Esophagus mucosa (tissue), 1 donor: ENCODE measurements around the gene COPE. TPM values are rescaled to one million over a fixed set of nuclear protein-coding genes. Genes with fewer than 3 reads are reported as not detected.
A peak's percentile ranks its signal among the peaks of the same experiment; 100 is the strongest.

Experiments
- ATAC-seq: fragments of 200-7000 bp; cut with Tn5 transposase; one replicate; pipeline ENCODE4 v1.9.1; 2020
- total RNA-seq: library from RNA; stranded (reverse); gene quantifications from one replicate; pipeline ENCODE4 v1.2.4, GENCODE V29; 2023
- donor health status: DM: yes; HTN: yes; CAD: no.

COPE gene
- total RNA-seq, 1 donor from 2014 or later: 177 TPM

- no peak for ATAC-seq
These were observed 24.7 kb downstream of the COPE start for GRCh38 chr19:18894254-18895037.

GRCh38 chr19:18893587-18894253, 25.5 kb downstream of the COPE start:
- ATAC-seq: no peak

- ATAC-seq: no peak
These were observed 29.0 kb downstream of the COPE start for GRCh38 chr19:18889949-18890745.

- no peak for ATAC-seq
These were observed 32.2 kb downstream of the COPE start for GRCh38 chr19:18886972-18887371.

- no peak for ATAC-seq
These were observed 35.5 kb downstream of the COPE start for GRCh38 chr19:18883526-18884304.

GRCh38 chr19:18881491-18881890, 37.7 kb downstream of the COPE start:
- ATAC-seq: no peak

GRCh38 chr19:18879579-18880373, 39.4 kb downstream of the COPE start:
- ATAC-seq: peak; percentile 84

GRCh38 chr19:18878858-18879578, 40.2 kb downstream of the COPE start:
- ATAC-seq: no peak

GRCh38 chr19:18878058-18878797, 41.0 kb downstream of the COPE start:
- no peak for ATAC-seq

GRCh38 chr19:18876865-18877264, 42.3 kb downstream of the COPE start:
- no peak for ATAC-seq

- no peak for ATAC-seq
These were observed 43.5 kb downstream of the COPE start for GRCh38 chr19:18875726-18876125.

DNA sequence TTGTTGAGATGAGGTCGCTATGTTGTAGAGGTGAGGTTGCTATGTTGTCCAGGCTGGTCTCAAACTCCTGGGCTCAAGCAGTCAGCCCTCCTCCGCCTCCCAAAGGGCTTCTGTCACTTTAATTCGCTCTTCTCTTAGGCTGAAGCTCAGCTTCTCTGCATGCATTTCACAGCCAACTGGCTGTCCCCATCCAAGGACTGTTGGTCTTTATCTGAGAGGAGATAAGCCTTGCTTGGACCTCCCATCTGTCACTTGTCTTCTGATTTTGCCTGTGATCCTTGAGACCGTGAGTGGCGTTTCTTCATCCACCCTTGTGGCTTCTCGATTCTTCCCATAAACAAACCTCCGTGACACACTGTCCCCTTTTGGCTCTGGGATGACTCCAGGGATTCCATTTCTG, 47.6 kb downstream of the COPE start:
- ATAC-seq: no peak

DNA sequence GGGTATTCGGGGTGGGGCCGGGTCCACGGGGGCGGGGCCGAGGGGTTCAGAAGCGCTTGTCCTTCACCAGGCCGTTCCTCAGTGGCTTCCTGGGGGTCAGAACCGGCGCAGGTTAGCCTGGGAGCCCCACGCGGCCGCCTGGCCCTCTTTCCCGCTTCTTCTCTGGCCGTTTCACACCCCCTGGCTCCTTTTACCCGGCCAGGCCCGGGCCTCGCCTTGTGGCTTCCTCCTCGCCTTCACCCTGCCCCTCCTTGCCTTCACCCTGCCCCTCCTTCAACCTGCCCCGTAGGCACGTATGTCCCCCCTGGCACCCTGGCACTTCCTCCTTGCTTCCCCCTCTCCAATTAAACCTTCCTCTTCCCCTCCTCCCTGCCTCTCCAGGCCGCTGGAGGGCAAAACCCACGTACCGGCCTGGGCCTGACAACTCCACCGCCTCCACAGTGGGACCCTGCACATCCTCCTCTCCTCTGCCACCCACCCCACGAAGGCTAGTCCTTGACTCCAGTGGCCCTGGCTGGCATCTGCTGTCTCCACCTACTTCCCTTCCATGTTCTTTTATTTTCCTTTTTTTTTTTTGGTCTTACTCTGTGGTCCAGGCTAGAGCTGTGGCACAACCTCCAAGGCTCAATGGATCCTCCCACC, 48.5 kb downstream of the COPE start:
- ATAC-seq: no peak

DNA sequence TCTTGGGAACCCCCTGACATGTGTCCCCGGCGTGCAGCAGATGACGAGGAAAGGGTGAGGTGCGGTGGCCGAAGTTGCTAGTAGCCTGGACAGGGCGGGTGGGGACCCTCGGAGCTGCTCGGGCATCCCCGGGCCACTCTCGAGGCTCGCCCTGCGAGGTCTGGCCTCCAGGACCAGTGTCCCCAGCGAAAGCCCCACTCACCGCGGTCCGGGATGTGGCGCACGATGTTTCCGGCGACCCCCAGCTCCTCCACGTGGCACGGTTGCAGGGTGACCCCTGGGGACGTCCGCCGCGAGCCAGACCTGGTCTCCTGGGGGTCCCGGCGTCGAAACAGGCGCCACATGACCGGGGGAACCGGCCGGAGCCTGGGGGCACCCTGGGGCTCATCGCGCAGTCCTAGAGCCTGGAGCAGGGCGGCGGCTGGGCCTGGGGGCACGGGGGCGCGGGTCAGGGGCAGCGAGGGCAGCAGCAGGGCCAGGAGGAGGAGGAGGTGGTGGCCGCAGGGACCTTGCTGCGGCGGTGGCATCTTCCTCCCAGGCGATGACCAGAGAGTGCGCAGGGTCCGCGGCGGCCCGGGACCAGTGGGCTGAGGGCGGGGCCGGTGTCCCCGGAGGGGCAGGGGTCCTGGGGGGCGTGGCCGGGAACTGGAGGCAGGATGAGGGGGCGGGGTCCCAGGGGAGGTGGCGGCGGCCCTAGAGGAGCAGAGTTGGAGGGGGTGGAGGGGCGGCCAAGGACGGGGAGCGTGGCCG, 49.2 kb downstream of the COPE start:
- ATAC-seq: no peak

GRCh38 chr19:18869023-18869618, 50.1 kb downstream of the COPE start:
- no peak for ATAC-seq

DNA sequence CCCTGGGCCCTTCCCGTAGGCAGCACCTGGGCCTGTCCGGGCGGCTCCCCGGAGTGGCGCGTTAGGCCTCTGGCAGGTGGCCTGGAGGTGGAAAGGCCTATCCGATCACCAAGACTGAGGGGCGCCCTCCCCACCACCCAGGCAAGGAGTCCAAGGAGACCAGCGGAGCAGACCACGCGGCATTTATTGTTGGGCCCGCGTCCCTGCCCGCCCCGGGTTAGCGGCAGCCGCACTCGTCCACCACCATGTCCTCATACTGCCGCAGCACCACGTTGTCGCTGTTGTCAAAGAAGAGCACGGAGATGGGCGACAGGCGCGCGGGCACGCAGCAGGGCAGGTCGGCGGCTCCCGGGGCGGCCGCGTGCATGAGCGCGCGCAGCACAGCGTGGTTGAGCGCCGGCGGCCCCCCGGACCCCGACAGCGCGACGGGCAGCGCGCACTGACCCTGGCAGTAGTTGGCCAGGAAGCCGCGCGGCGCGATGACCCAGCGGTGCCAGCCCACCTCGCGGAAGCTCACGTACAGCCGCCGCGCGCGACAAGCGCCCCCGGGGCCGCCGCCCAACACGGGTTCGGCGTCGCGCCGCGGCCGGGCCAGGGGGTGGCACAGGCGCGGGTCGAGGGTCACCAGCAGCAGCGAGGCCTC, 50.7 kb downstream of the COPE start:
- no peak for ATAC-seq

DNA sequence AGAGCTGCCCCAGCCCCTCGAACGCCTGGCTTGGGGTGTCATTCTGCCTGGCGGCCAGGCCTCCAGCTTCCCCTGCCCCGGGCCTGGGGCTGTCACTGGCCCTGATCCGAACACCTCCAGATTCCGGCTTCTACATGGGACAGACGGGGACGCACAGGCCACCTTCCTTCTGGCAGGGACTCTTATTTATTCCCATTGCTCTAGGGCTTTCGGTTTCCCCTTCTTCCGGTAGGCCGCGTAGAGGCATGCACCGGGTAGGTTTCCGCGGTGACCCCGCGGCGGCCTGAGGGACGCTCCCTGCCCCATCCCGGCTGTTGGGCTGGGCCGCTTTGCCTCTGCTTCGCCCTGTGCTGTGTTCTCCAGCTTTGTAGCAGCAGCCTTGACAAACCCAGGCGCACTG, 51.4 kb downstream of the COPE start:
- ATAC-seq: no peak

- ATAC-seq: no peak
These were observed 52.0 kb downstream of the COPE start for GRCh38 chr19:18867199-18867598.
